HG03280 (cell line): ENCODE measurements around the gene PRIMPOL.
"Not testable (repeated sequence)": the region's sequence is repeated elsewhere in the genome, so short reads cannot be mapped to it uniquely, and the experiment has no call there.

Experiments used
- ATAC-seq: cut with Tn5 transposase; IDR thresholded peaks from one replicate; pipeline ENCODE4 v1.9.1; 2021; ENCODE audit warnings: mild to moderate bottlenecking, moderate library complexity; ENCODE audit not compliant: unreplicated experiment

PRIMPOL gene, protein sequence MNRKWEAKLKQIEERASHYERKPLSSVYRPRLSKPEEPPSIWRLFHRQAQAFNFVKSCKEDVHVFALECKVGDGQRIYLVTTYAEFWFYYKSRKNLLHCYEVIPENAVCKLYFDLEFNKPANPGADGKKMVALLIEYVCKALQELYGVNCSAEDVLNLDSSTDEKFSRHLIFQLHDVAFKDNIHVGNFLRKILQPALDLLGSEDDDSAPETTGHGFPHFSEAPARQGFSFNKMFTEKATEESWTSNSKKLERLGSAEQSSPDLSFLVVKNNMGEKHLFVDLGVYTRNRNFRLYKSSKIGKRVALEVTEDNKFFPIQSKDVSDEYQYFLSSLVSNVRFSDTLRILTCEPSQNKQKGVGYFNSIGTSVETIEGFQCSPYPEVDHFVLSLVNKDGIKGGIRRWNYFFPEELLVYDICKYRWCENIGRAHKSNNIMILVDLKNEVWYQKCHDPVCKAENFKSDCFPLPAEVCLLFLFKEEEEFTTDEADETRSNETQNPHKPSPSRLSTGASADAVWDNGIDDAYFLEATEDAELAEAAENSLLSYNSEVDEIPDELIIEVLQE

DNA sequence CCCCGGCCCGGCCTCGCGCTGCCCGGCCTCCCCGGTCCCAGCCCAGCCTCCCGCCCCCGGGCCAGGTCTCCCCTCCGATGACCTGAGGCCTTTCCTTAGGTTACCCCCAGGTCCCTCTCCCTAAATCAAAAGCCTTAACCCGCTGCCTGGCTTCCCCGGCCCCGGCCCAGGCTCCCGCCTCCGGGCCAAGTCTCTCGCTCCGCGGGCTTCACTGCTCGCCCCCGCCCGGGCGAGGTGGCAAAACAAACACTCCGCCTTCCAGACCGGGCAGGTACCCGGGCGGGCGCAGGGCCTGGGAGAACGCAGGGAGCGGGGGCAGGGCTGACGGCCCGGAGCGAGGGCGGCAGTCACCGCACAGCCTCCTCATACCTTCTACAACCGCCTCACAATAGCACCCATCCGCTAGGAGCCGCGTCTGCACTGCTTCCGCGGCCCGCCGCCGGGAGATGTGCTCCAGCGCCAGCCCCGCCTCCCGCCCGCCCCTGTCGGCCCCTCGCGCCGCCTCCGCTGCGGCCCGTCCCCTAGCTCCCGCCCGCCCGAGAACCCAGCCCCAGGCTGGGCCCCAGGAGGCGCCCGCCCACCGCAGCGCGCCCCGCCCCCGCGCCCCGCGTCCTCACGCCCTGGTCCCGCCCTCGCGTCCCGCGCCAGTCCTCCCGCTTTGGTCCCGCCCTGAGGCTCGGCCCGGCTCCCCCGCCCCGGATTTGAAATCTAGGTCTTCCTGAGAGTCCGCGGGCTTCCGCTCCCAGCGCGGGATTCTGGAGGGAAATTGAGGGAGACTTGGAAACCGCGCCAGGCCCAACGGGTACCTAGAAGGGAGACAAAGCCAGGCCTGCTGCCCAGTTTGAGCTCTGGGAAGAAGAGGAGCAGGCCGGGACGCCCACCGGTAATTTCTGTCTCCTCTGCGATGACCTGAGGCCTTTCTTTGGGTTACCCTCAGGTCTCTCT, at the start of gene PRIMPOL, which contains the start of gene CASP3:
Gene PRIMPOL, plus strand, starts transcription at position 713 of the 945 bp plus-strand sequence. CDS start 7,403 bp downstream, outside the sequence.
Gene CASP3, minus strand, starts transcription at position 422 of the 945 bp plus-strand sequence. CDS start 10,994 bp downstream, outside the sequence.
- peak; percentile 85 for ATAC-seq

DNA sequence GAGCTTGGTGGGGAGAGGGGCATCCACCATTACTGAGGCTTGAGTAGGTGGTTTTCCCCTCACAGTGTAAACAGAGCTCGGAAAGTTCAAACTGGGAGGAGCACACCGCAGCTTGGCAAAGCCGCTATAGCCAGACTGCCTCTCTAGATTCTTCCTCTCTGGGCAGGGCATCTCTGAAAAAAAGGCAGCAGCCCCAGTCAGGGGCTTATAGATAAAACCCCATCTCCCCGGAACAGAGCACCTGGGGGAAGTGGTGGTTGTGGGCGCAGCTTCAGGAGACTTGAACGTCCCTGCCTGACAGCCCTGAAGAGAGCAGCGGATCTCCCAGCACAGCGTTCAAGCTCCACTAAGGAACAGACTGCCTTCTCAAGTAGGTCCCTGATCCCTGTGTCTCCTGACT, 48.6 kb upstream of the PRIMPOL start:
- not testable (repeated sequence) for ATAC-seq

DNA sequence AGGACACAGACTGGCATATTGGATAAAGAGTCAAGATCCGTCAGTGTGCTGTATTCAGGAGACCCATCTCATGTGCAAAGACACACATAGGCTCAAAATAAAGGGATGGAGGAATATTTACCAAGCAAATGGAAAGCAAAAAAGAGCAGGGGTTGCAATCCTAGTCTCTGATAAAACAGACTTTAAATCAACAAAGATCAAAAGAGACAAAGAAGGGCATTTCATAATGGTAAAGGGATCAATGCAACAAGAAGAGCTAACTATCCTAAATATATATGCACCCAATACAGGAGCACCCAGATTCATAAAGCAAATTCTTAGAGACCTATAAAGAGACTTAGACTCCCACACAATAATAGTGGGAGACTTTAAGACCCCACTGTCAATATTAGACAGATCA, 46.7 kb upstream of the PRIMPOL start:
- ATAC-seq = not testable (repeated sequence)

DNA sequence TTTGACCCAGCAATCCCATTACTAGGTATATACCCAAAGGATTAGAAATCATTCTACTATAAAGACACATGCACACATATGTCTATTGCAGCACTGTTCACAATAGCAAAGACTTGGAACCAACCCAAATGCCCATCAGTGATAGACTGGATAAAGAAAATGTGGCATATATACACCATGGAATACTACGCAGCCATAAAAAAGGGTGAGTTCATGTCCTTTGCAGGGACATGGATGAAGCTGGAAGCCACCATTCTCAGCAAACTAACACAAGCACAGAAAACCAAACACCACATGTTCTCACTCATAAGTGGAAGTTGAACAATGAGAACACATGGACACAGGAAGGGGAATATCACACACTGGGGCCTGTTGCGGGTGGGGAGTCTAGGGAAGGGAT, 42.1 kb upstream of the PRIMPOL start:
- ATAC-seq = not testable (repeated sequence)

DNA sequence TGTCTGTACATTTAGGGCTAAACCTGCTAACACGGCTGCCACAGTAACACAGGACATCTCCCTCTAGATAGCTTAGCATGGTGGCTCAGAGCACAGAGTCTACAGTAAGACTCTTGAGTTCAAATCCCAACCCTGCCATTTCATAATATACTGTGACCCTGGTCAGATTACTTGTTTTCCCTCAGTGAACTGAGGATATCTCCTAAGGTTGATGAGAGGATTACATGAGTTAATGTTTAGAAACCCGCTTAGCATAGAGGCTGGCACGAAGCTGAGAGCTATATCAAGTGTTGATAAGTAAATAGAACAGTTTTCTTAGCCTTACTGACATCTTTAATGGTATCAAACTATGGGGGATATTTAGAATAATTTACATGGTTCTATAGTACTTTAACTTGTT, 37.5 kb upstream of the PRIMPOL start:
- no peak for ATAC-seq

DNA sequence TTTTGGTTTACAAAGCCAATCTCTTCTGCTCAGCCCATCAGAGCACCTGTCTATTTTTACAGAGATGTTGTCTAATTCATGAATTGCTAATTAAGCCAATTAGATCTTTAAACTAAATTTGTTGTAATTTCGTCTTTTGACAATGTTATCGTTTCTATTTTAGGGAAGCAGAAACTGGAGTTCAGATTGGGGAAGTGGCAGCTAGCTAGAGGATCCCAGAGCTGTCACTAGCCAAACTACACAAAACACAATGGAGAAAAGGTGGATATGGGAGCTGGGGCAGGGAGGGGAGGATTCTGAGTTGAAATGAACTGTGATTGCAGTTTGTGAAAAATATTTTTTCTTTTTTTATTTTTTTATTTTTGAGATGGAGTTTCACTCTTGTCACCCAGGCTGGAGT, 36.1 kb upstream of the PRIMPOL start:
- ATAC-seq = no peak

DNA sequence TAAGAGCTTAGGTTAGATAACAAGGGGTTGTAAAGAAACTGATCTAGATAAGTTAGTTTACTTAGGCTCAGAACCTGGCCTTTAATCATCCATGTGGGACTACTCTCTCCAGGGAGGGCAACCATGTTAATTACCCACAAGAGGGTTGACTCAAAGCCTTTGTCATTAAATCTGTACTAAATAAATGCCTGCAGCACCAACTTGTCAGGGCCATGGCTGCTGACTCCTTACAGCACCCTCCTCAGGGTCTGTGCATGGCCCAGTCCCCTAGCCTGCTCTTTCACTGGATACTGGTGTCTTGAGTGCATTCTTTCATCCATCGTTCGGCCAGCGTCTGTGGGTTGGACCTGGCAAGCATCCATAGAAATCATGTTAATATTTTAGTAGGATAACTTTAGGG, 35.0 kb upstream of the PRIMPOL start:
- no peak for ATAC-seq

DNA sequence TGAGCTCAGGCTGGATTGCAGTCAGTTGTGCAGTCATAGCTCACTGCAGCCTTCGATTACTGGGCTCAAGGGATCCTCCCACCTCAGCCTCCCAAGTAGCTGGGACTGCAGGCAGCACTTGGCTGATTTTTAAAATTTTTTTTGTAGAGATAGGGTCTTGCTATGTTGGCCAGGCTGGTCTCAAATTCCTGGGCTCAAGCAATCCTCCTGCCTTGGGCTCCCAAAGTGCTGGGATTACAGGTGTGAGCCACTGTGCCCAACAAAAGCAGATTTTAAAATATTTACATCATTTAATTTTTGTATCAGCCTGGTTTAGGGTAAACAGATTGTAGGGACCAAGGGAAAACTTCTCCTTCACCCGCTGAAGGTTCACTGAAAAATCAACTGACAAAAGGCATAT, 33.4 kb upstream of the PRIMPOL start:
- not testable (repeated sequence) for ATAC-seq

DNA sequence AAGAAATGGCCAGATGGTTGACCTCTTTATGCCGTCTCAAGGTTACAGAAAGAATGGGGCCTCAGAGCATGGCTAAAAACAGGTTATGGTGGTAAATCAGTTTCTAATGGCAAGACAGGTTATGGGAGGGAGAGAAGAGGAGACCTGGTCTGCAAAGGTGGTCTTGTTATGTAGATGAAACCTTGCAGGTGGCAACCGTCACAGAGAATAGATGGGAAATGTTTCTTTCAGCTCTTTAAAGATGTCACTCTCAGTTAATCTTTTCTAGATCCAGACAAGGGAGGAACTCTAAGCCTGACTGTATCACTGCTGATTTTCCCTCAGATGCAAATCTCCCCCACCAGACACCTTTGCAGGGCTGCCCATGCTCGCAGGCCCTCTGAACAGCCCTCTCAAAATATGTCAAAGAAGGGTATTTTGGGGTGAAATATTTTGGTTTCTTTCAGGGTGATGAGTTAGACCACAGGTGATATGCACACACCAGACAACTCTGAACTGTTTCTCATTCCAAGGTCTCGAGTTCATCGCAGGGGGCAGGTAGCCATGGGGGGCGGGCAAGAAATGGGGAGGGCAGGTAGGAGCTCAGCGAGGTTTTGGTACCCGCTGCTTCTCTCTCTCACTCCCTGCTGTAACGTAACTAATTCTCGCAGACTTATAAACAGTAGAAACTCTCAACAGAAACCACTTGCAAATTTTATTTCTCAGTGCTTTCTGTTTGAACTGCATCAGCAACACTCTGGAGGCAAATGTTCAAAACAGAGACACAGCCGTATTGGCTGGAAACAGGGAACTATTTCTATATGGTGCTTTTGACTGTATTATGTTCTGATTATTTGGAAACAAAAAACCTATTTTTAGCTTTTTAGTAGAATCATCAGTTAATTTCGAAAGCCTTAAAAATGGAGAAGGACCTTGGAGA, 32.6 kb upstream of the PRIMPOL start:
- ATAC-seq = peak; percentile 75

DNA sequence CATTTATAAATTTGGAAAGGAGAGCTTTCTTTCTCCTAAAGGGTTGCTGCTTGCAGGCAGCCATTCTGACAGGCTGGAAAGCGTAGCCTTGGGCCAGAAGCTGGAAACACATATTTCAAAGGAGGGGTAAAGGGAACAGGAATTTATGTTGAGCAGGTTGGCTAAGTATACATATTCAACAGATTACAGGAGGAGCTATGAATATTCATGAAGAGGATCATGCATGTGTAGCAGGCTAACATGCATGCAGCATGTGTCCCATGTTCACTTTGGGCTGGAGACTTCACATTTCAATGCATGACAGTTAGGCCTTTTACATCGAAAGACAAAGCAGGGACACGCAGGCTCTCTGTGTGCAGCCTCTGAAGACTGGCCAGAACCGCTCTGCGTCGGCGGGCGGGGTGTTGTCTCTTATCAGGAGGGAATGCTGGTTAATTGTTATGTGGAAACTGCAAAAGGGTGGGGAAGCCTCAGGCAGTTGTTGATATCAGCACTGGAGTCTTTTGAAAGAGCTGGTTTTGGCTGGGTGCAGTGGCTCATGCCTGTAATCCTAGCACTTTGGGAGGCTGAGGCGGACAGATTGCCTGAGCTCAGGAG, 31.8 kb upstream of the PRIMPOL start:
- no peak for ATAC-seq

DNA sequence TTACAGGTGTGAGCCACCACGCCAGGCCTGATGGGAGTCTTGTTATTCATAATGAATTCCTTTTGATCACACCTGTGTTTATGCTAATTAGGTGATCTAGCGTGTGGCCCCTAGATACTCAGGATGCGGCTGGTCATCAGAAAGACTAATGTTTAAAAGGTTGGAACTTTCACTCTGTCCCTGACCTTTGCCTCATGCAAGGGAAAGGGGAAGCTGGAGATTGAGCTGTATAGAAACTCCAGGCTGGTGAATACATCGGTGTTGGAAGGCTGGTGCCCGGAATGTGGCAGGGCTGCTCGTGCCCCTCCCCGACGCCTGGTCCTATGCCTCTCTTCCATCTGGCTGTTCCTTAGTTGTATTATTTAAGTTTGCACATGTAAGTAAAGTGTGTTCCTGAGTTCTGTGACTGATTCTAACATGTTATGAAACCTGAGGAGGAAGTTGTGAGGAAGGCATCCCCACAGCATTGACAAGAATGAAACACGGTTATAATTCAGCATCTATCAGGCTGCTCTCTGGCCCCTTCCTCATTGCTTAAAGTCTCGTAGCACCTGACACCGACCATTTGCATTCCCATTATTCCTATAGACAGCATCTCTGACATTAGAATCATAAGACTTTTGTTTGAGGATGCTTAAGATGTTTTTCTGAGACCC, 29.2 kb upstream of the PRIMPOL start:
- ATAC-seq = no peak

DNA sequence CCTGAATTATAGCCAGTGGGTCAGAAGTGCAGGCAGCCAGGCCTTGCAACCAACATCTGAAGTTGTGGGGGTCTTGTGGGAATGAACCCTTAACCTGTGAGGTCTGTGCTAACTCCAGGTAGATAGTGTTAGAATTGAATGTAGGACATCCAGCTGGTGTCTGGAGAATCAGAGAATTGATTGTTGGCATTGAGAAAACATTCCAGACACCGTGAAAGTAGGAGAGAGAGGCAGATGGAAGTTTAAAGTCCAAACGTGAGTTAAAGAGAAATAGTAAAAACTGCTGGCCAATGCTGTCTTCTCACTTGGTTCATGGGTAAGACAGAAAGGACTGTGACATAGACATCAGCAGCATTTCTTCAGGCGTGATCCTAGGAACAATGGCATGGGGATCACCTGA, 28.0 kb upstream of the PRIMPOL start:
- no peak for ATAC-seq

DNA sequence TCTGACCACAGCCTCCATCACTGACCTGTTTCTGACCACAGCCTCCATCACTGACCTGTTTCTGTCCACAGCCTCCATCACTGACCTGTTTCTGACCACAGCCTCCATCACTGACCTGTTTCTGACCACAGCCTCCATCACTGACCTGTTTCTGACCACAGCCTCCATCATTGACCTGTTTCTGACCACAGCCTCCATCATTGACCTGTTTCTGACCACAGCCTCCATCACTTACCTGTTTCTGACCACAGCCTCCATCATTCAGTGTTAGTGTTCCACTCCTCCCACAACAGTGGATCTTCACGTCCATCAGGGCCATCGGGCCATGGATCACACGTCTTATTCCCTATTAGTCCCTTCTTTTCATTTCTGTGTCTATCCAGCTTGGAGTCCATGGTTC, 25.0 kb upstream of the PRIMPOL start:
- ATAC-seq = not testable (repeated sequence)

DNA sequence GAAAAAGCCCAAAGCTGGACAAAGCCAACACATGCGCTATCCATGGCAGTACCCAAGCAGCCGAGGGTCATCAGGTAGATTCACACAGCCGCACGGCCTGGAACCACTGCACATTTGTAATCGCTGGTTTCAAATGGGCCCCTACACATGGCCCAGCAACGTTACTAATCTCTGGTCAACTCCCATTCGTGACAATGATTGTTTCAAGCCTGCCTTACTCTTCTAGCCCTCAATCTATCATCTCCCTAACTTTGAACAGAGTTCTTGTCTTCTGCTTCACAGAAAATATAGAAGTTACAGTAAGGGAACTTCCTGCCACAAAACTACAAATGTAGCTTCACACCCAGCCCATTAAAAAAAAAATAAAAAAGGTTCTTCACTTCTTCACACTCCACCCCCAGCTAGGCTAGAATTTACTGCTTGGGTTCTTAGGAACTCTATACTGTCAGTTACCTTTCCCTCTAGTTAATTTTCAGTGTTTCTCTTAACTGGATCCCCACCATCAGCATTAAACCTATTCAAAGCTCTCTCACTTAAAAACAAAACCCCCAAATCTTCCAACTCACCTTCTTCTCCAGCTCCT, 24.5 kb upstream of the PRIMPOL start:
- no peak for ATAC-seq

DNA sequence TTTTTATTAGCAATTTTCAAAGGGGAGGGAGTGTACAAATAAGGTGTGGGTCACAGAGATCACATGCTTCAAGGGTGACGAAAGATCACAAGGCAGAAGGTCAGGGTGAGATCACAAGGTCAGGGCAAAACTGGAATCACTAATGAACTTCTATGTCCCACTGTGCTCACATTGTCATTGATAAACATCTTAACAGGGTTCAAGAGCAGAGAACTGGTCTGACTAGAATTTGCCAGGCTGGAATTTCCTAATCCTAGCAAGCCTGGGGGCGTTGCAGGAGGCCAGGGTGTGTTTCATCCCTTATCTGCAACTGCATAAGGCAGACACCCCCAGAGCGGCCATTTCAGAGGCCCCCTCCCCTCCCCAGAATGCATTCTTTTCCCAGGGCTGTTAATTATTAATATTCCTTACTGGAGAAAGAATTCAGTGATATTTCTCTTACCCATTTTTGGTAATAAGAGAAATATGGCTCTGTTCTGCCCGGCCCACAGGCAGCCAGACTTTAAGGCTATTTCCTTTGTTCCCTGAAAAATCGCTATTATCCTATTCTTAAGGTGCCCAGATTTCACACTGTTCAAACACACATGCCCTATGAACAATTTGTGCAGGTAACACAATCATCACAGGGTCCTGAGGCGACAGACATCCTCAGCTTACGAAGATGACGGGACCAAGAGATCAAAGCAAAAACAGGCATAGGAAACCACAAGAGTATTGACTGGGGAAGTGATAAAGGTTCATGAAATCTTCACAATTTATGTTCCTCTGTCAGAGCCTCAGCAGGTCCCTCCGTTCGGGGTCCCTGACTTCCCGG, 23.5 kb upstream of the PRIMPOL start:
- ATAC-seq = not testable (repeated sequence)

DNA sequence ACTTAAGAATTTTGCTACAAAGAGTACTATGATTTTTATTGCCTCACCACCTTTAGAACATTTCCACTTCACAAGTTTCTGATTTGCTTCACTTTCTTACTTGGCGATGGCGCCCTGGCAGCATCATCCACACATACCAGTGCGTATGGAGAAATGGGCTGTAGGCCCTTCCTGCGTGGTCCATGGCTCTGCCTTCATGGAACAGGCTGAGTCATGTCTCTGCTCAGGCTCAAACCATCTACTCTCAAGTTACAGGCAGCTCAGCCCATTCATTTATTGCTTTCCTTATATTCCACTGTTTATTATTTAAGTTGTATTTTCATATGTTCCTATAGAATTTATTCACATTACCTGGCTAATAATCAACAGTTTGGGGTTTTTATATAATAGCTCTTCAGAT, 21.4 kb upstream of the PRIMPOL start:
- ATAC-seq = no peak

DNA sequence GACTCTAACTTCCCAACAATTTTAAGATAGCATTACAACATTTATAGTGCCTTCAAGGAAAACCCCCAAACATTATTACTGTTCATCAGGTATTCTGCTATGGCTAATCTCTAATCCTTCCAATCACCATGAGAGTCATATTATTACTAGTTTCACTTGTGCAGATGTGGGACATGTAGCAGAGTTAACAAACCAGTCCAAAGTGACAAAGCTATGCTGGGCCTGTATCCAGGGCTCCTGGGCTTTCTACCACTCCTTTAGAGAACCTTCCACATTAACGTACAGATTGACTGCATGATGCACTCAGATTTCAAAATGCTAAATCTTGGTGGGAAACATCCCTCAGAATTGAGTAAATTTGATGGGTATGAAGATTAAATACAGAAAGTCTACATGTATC, 16.7 kb upstream of the PRIMPOL start:
- no peak for ATAC-seq

DNA sequence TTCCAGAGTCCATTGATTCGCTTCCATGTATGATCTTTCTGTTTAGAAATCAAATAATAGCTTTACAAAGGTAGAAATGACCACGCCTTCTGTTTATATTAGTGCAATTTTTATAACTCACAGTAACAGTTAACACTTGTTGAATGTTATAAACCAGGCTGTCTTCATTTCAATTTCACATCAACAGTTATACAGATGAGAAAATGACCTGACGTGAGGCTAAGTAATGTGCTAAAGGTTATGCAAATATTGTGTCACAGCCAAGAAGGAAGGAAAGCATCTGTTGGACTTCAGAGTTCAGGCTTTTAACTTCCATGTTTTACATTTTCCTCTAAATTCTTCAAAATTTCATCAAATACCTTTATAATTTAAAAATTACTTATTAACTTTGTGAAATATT, 14.2 kb upstream of the PRIMPOL start:
- ATAC-seq = no peak
